Mucosa of descending colon (tissue), 3 donors: ENCODE measurements around the gene SERINC5. TPM values are rescaled to one million over a fixed set of nuclear protein-coding genes. Genes with fewer than 3 reads are reported as not detected.
A peak's percentile ranks its signal among the peaks of the same experiment; 100 is the strongest.

Experiments used
- ATAC-seq: fragments of 200-7000 bp; cut with Tn5 transposase; one replicate; pipeline ENCODE4 v1.9.1; 2020; ENCODE audit warnings: mild to moderate bottlenecking, moderate library complexity
- DNase-seq, 3 donors: peaks; one replicate each; pipeline ENCODE4 v3.0.0-alpha.2; 2020
- H3K36me3 ChIP-seq: fragments of 200-600 bp; one replicate; pipeline ENCODE4 v1.8.0; 2021; ENCODE audit warnings: low read depth, mild to moderate bottlenecking
- H3K4me1 ChIP-seq: fragments of 200-600 bp; one replicate; pipeline ENCODE4 v1.8.0; 2021; ENCODE audit warnings: low read depth, mild to moderate bottlenecking
- H3K4me3 ChIP-seq: fragments of 200-600 bp; one replicate; pipeline ENCODE4 v1.8.0; 2021; ENCODE audit warnings: mild to moderate bottlenecking
- H3K9me3 ChIP-seq: fragments of 200-600 bp; one replicate; pipeline ENCODE4 v1.8.0; 2021; ENCODE audit warnings: mild to moderate bottlenecking
- CTCF ChIP-seq: fragments of 200-600 bp; IDR thresholded peaks from one replicate; pipeline ENCODE4 v1.8.0; 2022; ENCODE audit warnings: antibody characterized with exemption, mild to moderate bottlenecking
- intact Hi-C, 2 donors: fragments of 100-400 bp; cut with DNase I in 1 of 2; cut with micrococcal nuclease in 1 of 2; formaldehyde crosslinking; loops; one replicate each; pipeline versions ENCODE4 v1.11.0 to v1.11.1; 2022; cut with DNase I, micrococcal nuclease
- total RNA-seq, 3 donors: library from RNA; stranded (reverse); fragmentation: NEBNext Ultra II Directional in 2 of 3; extraction: Animal tissue kit (Norgen Biotek cat#: 25700) in 2 of 3; gene quantifications; one replicate each; pipeline versions ENCODE4 v1.2.1 to v1.2.4, GENCODE V29; 2021 to 2023
- donor health status: DM: no; HTN: no; CAD: no; lungs with moderate emphysema.
- donor health status: DM: no; HTN: no; CAD: no.
- donor health status: DM: no; HTN: yes; CAD: no.

SERINC5 gene
- total RNA-seq, 3 donors from 2014 or later: 66.6 to 153 (median 126) TPM

GRCh38 chr5:80254767-80255430, 949 bp downstream of the SERINC5 start:
- peak in 1 of 3 donors; percentile 46 for DNase-seq
- peak; percentile 16 for ATAC-seq
- H3K9me3 ChIP-seq: no peaks in the 10 kb centered on the region
- H3K4me3 ChIP-seq: peak overlapping the region; percentile 50
- H3K4me1 ChIP-seq: peaks cover 36% of the 10 kb centered on the region
- no peaks in the 10 kb centered on the region for H3K36me3 ChIP-seq
- no peak for TF ChIP-seq CTCF
- intact Hi-C loops: loop anchor here in 1 of 2 donors (10.0 kb wide), 1 partner anchor 70 kb away; no protein-coding TSS in a partner anchor

DNA sequence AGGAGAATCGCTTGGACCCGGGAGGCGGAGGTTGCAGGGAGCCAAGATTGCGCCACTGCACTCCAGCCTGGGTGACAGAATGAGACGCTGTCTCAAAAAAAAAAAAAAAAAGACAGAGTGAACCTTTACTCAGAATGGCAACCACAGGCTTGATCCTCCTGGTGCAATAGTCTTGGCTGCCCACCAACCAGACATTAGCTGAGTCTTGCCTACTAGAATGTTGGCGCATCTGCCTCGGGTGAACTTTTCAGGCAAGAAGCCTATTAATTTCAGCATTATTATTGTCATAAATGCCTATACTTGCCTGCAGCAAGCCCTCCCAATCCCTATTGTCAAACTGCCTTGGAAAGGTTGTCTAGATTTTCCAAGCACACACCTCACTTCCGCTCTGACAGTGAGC, 4.2 kb downstream of the SERINC5 start:
- DNase-seq (no peak), ATAC-seq (no peak)
- Histone ChIP-seq H3K9me3 (no peaks in the 10 kb centered on the region), H3K4me1 (peaks cover 52% of the 10 kb centered on the region), H3K4me3 (no peak overlapping the region), H3K36me3 (no peaks in the 10 kb centered on the region)
- TF ChIP-seq CTCF: no peak
- intact Hi-C loops: loop anchor here in 1 of 2 donors (10.0 kb wide), 1 partner anchor 67 kb away; no protein-coding TSS in a partner anchor

DNA sequence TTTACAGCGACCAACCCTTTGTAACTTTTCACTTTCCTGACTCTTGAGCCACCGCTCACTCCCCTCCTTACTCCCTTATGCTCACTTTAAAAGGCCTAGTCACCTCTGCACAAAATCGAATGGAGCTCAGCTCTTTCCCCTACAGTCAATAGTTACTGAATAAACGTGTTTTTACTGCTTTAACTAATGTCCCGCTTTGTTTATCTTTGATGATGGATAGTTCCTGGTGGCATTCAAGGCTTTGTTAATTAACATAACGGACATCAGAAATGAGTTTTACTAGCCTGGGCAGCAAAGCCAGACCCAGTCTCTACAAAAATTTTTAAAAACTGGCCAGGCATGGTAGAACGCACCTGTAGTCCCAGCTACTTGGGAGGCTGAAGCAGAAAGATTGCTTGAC, 5.0 kb downstream of the SERINC5 start:
- DNase-seq (no peak), ATAC-seq (no peak)
- Histone ChIP-seq H3K4me1 (peaks cover 58% of the 10 kb centered on the region), H3K9me3 (no peaks in the 10 kb centered on the region), H3K4me3 (no peak overlapping the region), H3K36me3 (no peaks in the 10 kb centered on the region)
- intact Hi-C loops: loop anchor here in 1 of 2 donors (10.0 kb wide), 1 partner anchor 66 kb away; no protein-coding TSS in a partner anchor
- TF ChIP-seq CTCF: no peak

- H3K4me3 ChIP-seq: no peak overlapping the region
- no peak for DNase-seq
- no peak for TF ChIP-seq CTCF
- intact Hi-C loops: loop anchor here in 1 of 2 donors (10.0 kb wide), 1 partner anchor 65 kb away; no protein-coding TSS in a partner anchor
- H3K36me3 ChIP-seq: no peaks in the 10 kb centered on the region
- H3K4me1 ChIP-seq: peaks cover 67% of the 10 kb centered on the region
- ATAC-seq: no peak
- no peaks in the 10 kb centered on the region for H3K9me3 ChIP-seq
Measured at GRCh38 chr5:80249901-80250300, 5.9 kb downstream of the SERINC5 start.

DNA sequence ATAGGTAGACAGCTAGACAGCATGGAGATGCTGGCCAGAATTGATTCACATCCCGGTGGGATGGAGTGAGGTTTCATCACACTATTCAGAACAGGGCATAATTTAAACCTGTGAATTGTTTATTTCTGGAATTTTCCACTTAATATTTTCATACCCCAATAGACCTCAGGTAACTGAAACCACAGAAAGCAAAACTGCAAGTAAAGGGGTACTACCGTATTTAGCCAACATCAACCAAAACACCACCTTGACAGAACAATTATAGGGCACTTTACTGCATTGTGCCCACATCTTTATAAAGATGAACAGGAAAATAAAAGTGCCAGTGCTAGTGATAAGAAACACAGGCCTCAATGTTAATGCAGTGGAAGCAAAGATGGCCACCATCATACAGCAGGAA, 7.5 kb downstream of the SERINC5 start:
- DNase-seq (no peak), ATAC-seq (no peak)
- TF ChIP-seq CTCF: no peak
- Histone ChIP-seq H3K4me1 (peaks cover 63% of the 10 kb centered on the region), H3K36me3 (no peaks in the 10 kb centered on the region), H3K9me3 (peaks cover 3% of the 10 kb centered on the region), H3K4me3 (no peak overlapping the region)
- intact Hi-C loops: no loop called here
